ENCODE measurements around the gene FBXL17. TPM values are rescaled to one million over a fixed set of nuclear protein-coding genes. Genes with fewer than 3 reads are reported as not detected.
"Not testable (repeated sequence)": the region's sequence is repeated elsewhere in the genome, so short reads cannot be mapped to it uniquely, and the experiment has no call there.

FBXL17 gene
- total RNA-seq, 4 donors from 2014 or later: 10.9 to 19.8 (median 15.0) TPM

GRCh38 chr5:108168915-108169314 lies 213.0 kb downstream of the FBXL17 start:
- ATAC-seq (ENCODE audit: low FRiP score) (no peak), DNase-seq (ENCODE audit: low spot score) (no peak)
- no peak for TF ChIP-seq CTCF (IDR thresholded peaks at IDR 0.05)

- no peak for TF ChIP-seq CTCF (IDR thresholded peaks at IDR 0.05)
- DNase-seq (ENCODE audit: low spot score): no peak
Observed at GRCh38 chr5:108167174-108167573, 214.7 kb downstream of the FBXL17 start.

GRCh38 chr5:108164574-108164973 lies 217.3 kb downstream of the FBXL17 start:
- no peak for TF ChIP-seq CTCF (IDR thresholded peaks at IDR 0.05)
- no peak for DNase-seq (ENCODE audit: low spot score)
- no peak for ATAC-seq (ENCODE audit: low FRiP score)

More at GRCh38 chr5:108167174-108167573, 214.7 kb downstream of the FBXL17 start:
- ATAC-seq (ENCODE audit: low FRiP score): no peak

GRCh38 chr5:108152854-108153253 lies 229.0 kb downstream of the FBXL17 start:
- ATAC-seq (ENCODE audit: low FRiP score); DNase-seq (ENCODE audit: low spot score): not testable (repeated sequence)

GRCh38 chr5:108149369-108149768 lies 232.5 kb downstream of the FBXL17 start:
- ATAC-seq (ENCODE audit: low FRiP score) (no peak), DNase-seq (ENCODE audit: low spot score) (no peak)
- no peak for TF ChIP-seq CTCF (IDR thresholded peaks at IDR 0.05)

- DNase-seq (ENCODE audit: low spot score) (no peak), ATAC-seq (ENCODE audit: low FRiP score) (no peak)
- no peak for TF ChIP-seq CTCF (IDR thresholded peaks at IDR 0.05)
Observed at GRCh38 chr5:108148715-108149139, 233.2 kb downstream of the FBXL17 start.

- DNase-seq (ENCODE audit: low spot score) (no peak), ATAC-seq (ENCODE audit: low FRiP score) (no peak)
Observed at GRCh38 chr5:108146222-108146621, 235.7 kb downstream of the FBXL17 start.

More at GRCh38 chr5:108146222-108146621, 235.7 kb downstream of the FBXL17 start:
- TF ChIP-seq CTCF (IDR thresholded peaks at IDR 0.05): no peak
